Tibial artery (tissue), 4 donors: Measurements from ENCODE around the gene ADAMTSL2.

Experiments used
- DNase-seq, 2 donors: peaks; one replicate each; pipeline ENCODE4 v3.0.0-alpha.2; 2019
- H3K27ac ChIP-seq, 2 donors: fragments of 200-600 bp; sonication (generic) in 1 of 2; 1 replicate in 1 of 2; 2 replicates in 1 of 2; pipeline ENCODE4 v1.5.1; 2018 to 2019; ENCODE audit warnings: mild to moderate bottlenecking in 1 of 2
- H3K27me3 ChIP-seq, 2 donors: fragments of 200-600 bp; sonication (generic) in 1 of 2; one replicate each; pipeline versions ENCODE4 v1.5.1 to v1.6.0; 2016 to 2019
- H3K36me3 ChIP-seq, 3 donors: fragments of 200-600 bp; sonication (generic) in 2 of 3; one replicate each; pipeline ENCODE4 v1.5.1; 2016 to 2019; ENCODE audit warnings: mild to moderate bottlenecking in 2 of 3
- H3K4me1 ChIP-seq, 4 donors: fragments of 200-600 bp; sonication (generic) in 2 of 4; 1 replicate in 3 of 4; 2 replicates in 1 of 4; pipeline ENCODE4 v1.5.1; 2016 to 2019
- H3K4me3 ChIP-seq, 2 donors: fragments of 200-600 bp; sonication (generic) in 1 of 2; 1 replicate in 1 of 2; 2 replicates in 1 of 2; pipeline ENCODE4 v1.5.1; 2018 to 2019; ENCODE audit warnings: mild to moderate bottlenecking in 2 of 2
- H3K9me3 ChIP-seq, 3 donors: fragments of 200-600 bp; sonication (generic) in 1 of 3; one replicate each; pipeline ENCODE4 v1.5.1; 2016 to 2019
- intact Hi-C: fragments of 100-400 bp; cut with DNase I; formaldehyde crosslinking; loops from one replicate; pipeline ENCODE4 v1.15.0; 2023; ENCODE audit warnings: low total_unique reads
- TF ChIP-seq, protein P1 (sequence below), 2 experiments: fragments of 200-600 bp in 1 of 2; fragments of 450-650 bp in 1 of 2; IDR thresholded peaks; one replicate each; pipeline ENCODE4 v1.5.1; 2017 to 2019; ENCODE audit warnings: antibody characterized with exemption in 2 of 2, mild to moderate bottlenecking in 1 of 2, moderate library complexity in 1 of 2

ADAMTSL2 gene

GRCh38 chr9:133595910-133596309 is 61.4 kb downstream of the ADAMTSL2 start:
- no peaks in the 10 kb centered on the region for H3K36me3 ChIP-seq
- no peaks in the 10 kb centered on the region for H3K4me1 ChIP-seq
- H3K27me3 ChIP-seq: peaks cover 0 to 48% of the 10 kb centered on the region in 2 donors
- intact Hi-C loops: no loop called here
- H3K4me3 ChIP-seq: no peak overlapping the region
- TF ChIP-seq, protein P1, sequence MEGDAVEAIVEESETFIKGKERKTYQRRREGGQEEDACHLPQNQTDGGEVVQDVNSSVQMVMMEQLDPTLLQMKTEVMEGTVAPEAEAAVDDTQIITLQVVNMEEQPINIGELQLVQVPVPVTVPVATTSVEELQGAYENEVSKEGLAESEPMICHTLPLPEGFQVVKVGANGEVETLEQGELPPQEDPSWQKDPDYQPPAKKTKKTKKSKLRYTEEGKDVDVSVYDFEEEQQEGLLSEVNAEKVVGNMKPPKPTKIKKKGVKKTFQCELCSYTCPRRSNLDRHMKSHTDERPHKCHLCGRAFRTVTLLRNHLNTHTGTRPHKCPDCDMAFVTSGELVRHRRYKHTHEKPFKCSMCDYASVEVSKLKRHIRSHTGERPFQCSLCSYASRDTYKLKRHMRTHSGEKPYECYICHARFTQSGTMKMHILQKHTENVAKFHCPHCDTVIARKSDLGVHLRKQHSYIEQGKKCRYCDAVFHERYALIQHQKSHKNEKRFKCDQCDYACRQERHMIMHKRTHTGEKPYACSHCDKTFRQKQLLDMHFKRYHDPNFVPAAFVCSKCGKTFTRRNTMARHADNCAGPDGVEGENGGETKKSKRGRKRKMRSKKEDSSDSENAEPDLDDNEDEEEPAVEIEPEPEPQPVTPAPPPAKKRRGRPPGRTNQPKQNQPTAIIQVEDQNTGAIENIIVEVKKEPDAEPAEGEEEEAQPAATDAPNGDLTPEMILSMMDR (IDR thresholded peaks at IDR 0.05): no peak
- no peak for DNase-seq
- no peak overlapping the region for H3K27ac ChIP-seq
- peaks cover 7 to 28% (median 22%) of the 10 kb centered on the region in 3 donors for H3K9me3 ChIP-seq

GRCh38 chr9:133597316-133597957 is 62.9 kb downstream of the ADAMTSL2 start:
- intact Hi-C loops: no loop called here
- Histone ChIP-seq H3K9me3 (peaks cover 7 to 28% (median 22%) of the 10 kb centered on the region in 3 donors), H3K27ac (no peak overlapping the region), H3K4me1 (no peaks in the 10 kb centered on the region), H3K27me3 (peaks cover 0 to 48% of the 10 kb centered on the region in 2 donors), H3K4me3 (no peak overlapping the region), H3K36me3 (no peaks in the 10 kb centered on the region)
- TF ChIP-seq, protein P1 (IDR thresholded peaks at IDR 0.05): no peak
- no peak for DNase-seq

DNA sequence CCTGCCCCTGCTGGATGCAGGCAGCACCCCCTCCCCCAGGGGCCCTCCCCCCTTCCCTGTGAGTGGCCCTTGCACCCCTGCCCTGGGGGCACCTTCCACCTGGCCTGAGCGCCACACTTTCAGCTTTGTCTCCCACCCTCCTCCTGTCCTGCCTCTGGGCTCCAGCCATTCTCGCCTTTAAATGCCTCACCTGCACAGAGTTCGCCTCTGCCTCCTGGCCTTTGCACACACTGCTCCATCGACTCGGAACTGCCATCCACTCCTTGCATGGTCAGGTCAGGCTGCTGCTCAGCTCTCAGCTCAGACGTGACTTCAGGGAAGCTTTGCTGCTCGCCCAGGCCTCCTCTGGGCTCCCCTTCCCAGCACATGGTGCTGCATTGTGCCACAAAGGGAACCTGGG is 64.5 kb downstream of the ADAMTSL2 start:
- no peak for DNase-seq
- intact Hi-C loops: no loop called here
- TF ChIP-seq, protein P1 (IDR thresholded peaks at IDR 0.05): no peak
- H3K27ac ChIP-seq: no peak overlapping the region
- H3K36me3 ChIP-seq: no peaks in the 10 kb centered on the region
- peaks cover 0 to 48% of the 10 kb centered on the region in 2 donors for H3K27me3 ChIP-seq
- H3K9me3 ChIP-seq: peaks cover 7 to 28% (median 22%) of the 10 kb centered on the region in 3 donors
- no peaks in the 10 kb centered on the region for H3K4me1 ChIP-seq
- H3K4me3 ChIP-seq: no peak overlapping the region

GRCh38 chr9:133599470-133600173 is 65.1 kb downstream of the ADAMTSL2 start:
- no peak overlapping the region for H3K27ac ChIP-seq
- H3K9me3 ChIP-seq: peaks cover 7 to 28% (median 22%) of the 10 kb centered on the region in 3 donors
- intact Hi-C loops: no loop called here
- H3K27me3 ChIP-seq: peaks cover 0 to 49% of the 10 kb centered on the region in 2 donors
- no peak overlapping the region for H3K4me3 ChIP-seq
- H3K4me1 ChIP-seq: no peaks in the 10 kb centered on the region
- TF ChIP-seq, protein P1 (IDR thresholded peaks at IDR 0.05): no peak
- no peak for DNase-seq
- H3K36me3 ChIP-seq: no peaks in the 10 kb centered on the region

- H3K4me1 ChIP-seq: no peaks in the 10 kb centered on the region
- H3K9me3 ChIP-seq: peaks cover 7 to 28% (median 22%) of the 10 kb centered on the region in 3 donors
- DNase-seq: no peak
- intact Hi-C loops: no loop called here
- peaks cover 0 to 50% of the 10 kb centered on the region in 2 donors for H3K27me3 ChIP-seq
- TF ChIP-seq, protein P1 (IDR thresholded peaks at IDR 0.05): no peak
- no peaks in the 10 kb centered on the region for H3K36me3 ChIP-seq
- H3K4me3 ChIP-seq: no peak overlapping the region
- no peak overlapping the region for H3K27ac ChIP-seq
Measured at GRCh38 chr9:133600739-133601138, 66.2 kb downstream of the ADAMTSL2 start.
